WTC11 (cell line): ENCODE results near the gene GALNT11. TPM values are rescaled to one million over a fixed set of nuclear protein-coding genes. Genes with fewer than 3 reads are reported as not detected.

ENCODE experiments used
- ATAC-seq: fragments of 200-7000 bp; cut with Tn5 transposase; 2 replicates; pipeline ENCODE4 v1.10.0; 2021; ENCODE audit warnings: mild to moderate bottlenecking, moderate library complexity
- CTCF ChIA-PET: fragments of 300-600 bp; sonication (Branson Sonifier 250); formaldehyde crosslinking; loops from one replicate; lab custom pipeline; 2021; ENCODE audit warnings: antibody characterized with exemption; lab: Charles Lee
- POLR2A ChIA-PET: fragments of 350-600 bp; sonication (Branson Sonifier 250); formaldehyde crosslinking; loops from one replicate; lab custom pipeline; 2021; ENCODE audit warnings: antibody characterized with exemption; lab: Charles Lee
- DNase-seq: peaks from one replicate; pipeline ENCODE4 v3.0.0; 2021; ENCODE audit warnings: low spot score
- H3K27ac Mint-ChIP-seq: 2 replicates; pipeline ENCODE4 v1.8.0; 2021; ENCODE audit warnings: mixed read lengths
- H3K27me3 Mint-ChIP-seq: 2 replicates; pipeline ENCODE4 v1.8.0; 2021; ENCODE audit warnings: low read depth, mild to moderate bottlenecking, moderate library complexity, mixed read lengths
- H3K36me3 Mint-ChIP-seq: 2 replicates; pipeline ENCODE4 v1.8.0; 2021; ENCODE audit warnings: mixed read lengths
- H3K4me1 Mint-ChIP-seq: 2 replicates; pipeline ENCODE4 v1.8.0; 2022; ENCODE audit warnings: mixed read lengths
- H3K4me3 Mint-ChIP-seq: 2 replicates; pipeline ENCODE4 v1.8.0; 2021; ENCODE audit warnings: mild to moderate bottlenecking, moderate library complexity, mixed read lengths
- H3K9me3 Mint-ChIP-seq: 2 replicates; pipeline ENCODE4 v1.8.0; 2021; ENCODE audit warnings: mixed read lengths
- CREM ChIP-seq: sonication (generic); formaldehyde crosslinking; IDR thresholded peaks from 2 replicates; pipeline ENCODE4 v1.8.1; 2022; ENCODE audit warnings: mild to moderate bottlenecking, missing genetic modification reagents, moderate library complexity
- FOXJ3 ChIP-seq: sonication (generic); formaldehyde crosslinking; IDR thresholded peaks from 2 replicates; pipeline ENCODE4 v1.9.0; 2021; ENCODE audit warnings: missing genetic modification reagents, mild to moderate bottlenecking, borderline replicate concordance
- IRF2 ChIP-seq: sonication (generic); formaldehyde crosslinking; IDR thresholded peaks from 2 replicates; pipeline ENCODE4 v1.8.0; 2022; ENCODE audit warnings: low read depth, missing genetic modification reagents, borderline replicate concordance
- MXD4 ChIP-seq: fragments of 250-450 bp; sonication (Bioruptor Pico); IDR thresholded peaks from 2 replicates; pipeline ENCODE4 v1.8.0; 2021; ENCODE audit warnings: mild to moderate bottlenecking, moderate library complexity, borderline replicate concordance
- MYBL2 ChIP-seq: sonication (generic); formaldehyde crosslinking; IDR thresholded peaks from 2 replicates; pipeline ENCODE4 v1.8.1; 2023; ENCODE audit warnings: mild to moderate bottlenecking, moderate library complexity, missing genetic modification reagents
- NFATC4 ChIP-seq: fragments of 250-450 bp; sonication (Bioruptor Pico); IDR thresholded peaks from 2 replicates; pipeline ENCODE4 v1.9.0; 2021; ENCODE audit warnings: mild to moderate bottlenecking
- NR3C1 ChIP-seq: sonication (generic); formaldehyde crosslinking; conservative IDR thresholded peaks from 2 replicates; pipeline ENCODE4 v1.8.1; 2023; ENCODE audit warnings: low read depth, mild to moderate bottlenecking, missing genetic modification reagents
- SP1 ChIP-seq: sonication (generic); formaldehyde crosslinking; conservative IDR thresholded peaks from 2 replicates; pipeline ENCODE4 v1.8.1; 2022; ENCODE audit warnings: missing genetic modification reagents
- TEAD1 ChIP-seq: sonication (generic); formaldehyde crosslinking; IDR thresholded peaks from 2 replicates; pipeline ENCODE4 v1.8.0; 2022; ENCODE audit warnings: mild to moderate bottlenecking, missing genetic modification reagents
- total RNA-seq: library from RNA; stranded (reverse); gene quantifications from 3 replicates; pipeline ENCODE4 v1.2.3, GENCODE V29; 2021
- TF ChIP-seq, protein P1 (sequence below): sonication (generic); formaldehyde crosslinking; IDR thresholded peaks from 2 replicates; pipeline ENCODE4 v1.8.1; 2022; ENCODE audit warnings: low read depth, missing genetic modification reagents, borderline replicate concordance
- TF ChIP-seq, protein P2 (sequence below): sonication (generic); formaldehyde crosslinking; IDR thresholded peaks from 2 replicates; pipeline ENCODE4 v1.8.1; 2023; ENCODE audit warnings: mild to moderate bottlenecking, missing genetic modification reagents, borderline replicate concordance
- TF ChIP-seq, protein P3 (sequence below): sonication (generic); formaldehyde crosslinking; IDR thresholded peaks from 2 replicates; pipeline ENCODE4 v1.8.1; 2023; ENCODE audit warnings: mild to moderate bottlenecking, moderate library complexity, missing genetic modification reagents
- TF ChIP-seq, protein P4 (sequence below): sonication (generic); formaldehyde crosslinking; IDR thresholded peaks from 2 replicates; pipeline ENCODE4 v1.8.0; 2022; ENCODE audit warnings: mild to moderate bottlenecking, missing genetic modification reagents
- TF ChIP-seq, protein P5 (sequence below): sonication (generic); formaldehyde crosslinking; IDR thresholded peaks from 2 replicates; pipeline ENCODE4 v1.8.0; 2023; ENCODE audit warnings: missing genetic modification reagents
- TF ChIP-seq, protein P6 (sequence below): sonication (generic); formaldehyde crosslinking; IDR thresholded peaks from 2 replicates; pipeline ENCODE4 v1.8.1; 2022; ENCODE audit warnings: missing genetic modification reagents, borderline replicate concordance
- TF ChIP-seq, protein P7 (sequence below): fragments of 200-600 bp; IDR thresholded peaks from 2 replicates; pipeline ENCODE4 v1.8.0; 2022; ENCODE audit warnings: antibody characterized with exemption

Gene GALNT11
- total RNA-seq, 1 experiment from 2014 or later, result 24.0 TPM

DNA sequence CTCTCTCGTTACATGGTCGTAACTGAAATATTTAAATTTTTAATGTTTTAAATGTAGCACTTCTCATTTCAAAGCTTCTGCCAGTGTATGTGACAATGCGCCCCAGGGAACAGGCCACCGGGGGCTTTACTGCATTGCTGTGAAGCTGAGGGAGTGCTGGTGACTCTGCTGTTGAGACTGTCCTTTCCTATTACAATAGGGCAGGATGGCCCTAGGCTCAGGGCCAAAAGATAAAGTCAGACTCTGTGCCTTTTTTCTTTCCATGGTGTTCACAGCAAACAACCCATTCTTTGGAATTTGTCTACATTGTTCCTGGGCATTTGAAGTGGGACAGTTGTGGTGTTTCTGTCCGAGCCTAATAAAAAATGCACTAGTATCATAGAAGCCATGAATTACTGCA is 107.3 kb downstream of the GALNT11 start:
- Mint-ChIP-seq H3K27ac (no peak overlapping the region), H3K27me3 (no peaks in the 10 kb centered on the region), H3K4me3 (no peak overlapping the region), H3K4me1 (peaks cover 3% of the 10 kb centered on the region; the same call in 1 of the 2 replicates), H3K36me3 (peaks cover 2% of the 10 kb centered on the region), H3K9me3 (no peaks in the 10 kb centered on the region)
- ChIA-PET POLR2A (no interaction called here), CTCF (no interaction called here)
- TF ChIP-seq, protein P1, sequence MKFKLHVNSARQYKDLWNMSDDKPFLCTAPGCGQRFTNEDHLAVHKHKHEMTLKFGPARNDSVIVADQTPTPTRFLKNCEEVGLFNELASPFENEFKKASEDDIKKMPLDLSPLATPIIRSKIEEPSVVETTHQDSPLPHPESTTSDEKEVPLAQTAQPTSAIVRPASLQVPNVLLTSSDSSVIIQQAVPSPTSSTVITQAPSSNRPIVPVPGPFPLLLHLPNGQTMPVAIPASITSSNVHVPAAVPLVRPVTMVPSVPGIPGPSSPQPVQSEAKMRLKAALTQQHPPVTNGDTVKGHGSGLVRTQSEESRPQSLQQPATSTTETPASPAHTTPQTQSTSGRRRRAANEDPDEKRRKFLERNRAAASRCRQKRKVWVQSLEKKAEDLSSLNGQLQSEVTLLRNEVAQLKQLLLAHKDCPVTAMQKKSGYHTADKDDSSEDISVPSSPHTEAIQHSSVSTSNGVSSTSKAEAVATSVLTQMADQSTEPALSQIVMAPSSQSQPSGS (CRISPR knock-in tag), result no peak
- TF ChIP-seq, protein P2, sequence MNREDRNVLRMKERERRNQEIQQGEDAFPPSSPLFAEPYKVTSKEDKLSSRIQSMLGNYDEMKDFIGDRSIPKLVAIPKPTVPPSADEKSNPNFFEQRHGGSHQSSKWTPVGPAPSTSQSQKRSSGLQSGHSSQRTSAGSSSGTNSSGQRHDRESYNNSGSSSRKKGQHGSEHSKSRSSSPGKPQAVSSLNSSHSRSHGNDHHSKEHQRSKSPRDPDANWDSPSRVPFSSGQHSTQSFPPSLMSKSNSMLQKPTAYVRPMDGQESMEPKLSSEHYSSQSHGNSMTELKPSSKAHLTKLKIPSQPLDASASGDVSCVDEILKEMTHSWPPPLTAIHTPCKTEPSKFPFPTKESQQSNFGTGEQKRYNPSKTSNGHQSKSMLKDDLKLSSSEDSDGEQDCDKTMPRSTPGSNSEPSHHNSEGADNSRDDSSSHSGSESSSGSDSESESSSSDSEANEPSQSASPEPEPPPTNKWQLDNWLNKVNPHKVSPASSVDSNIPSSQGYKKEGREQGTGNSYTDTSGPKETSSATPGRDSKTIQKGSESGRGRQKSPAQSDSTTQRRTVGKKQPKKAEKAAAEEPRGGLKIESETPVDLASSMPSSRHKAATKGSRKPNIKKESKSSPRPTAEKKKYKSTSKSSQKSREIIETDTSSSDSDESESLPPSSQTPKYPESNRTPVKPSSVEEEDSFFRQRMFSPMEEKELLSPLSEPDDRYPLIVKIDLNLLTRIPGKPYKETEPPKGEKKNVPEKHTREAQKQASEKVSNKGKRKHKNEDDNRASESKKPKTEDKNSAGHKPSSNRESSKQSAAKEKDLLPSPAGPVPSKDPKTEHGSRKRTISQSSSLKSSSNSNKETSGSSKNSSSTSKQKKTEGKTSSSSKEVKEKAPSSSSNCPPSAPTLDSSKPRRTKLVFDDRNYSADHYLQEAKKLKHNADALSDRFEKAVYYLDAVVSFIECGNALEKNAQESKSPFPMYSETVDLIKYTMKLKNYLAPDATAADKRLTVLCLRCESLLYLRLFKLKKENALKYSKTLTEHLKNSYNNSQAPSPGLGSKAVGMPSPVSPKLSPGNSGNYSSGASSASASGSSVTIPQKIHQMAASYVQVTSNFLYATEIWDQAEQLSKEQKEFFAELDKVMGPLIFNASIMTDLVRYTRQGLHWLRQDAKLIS, result no peak
- TF ChIP-seq MYBL2 (CRISPR knock-in tag) (no peak), MXD4 (CRISPR knock-in tag) (no peak), NFATC4 (no peak), TEAD1 (CRISPR knock-in tag) (no peak), CREM (CRISPR knock-in tag) (no peak), NR3C1 (CRISPR knock-in tag) (no peak), FOXJ3 (CRISPR knock-in tag) (no peak), IRF2 (CRISPR knock-in tag) (no peak), SP1 (CRISPR knock-in tag) (no peak)
- TF ChIP-seq, protein P3, sequence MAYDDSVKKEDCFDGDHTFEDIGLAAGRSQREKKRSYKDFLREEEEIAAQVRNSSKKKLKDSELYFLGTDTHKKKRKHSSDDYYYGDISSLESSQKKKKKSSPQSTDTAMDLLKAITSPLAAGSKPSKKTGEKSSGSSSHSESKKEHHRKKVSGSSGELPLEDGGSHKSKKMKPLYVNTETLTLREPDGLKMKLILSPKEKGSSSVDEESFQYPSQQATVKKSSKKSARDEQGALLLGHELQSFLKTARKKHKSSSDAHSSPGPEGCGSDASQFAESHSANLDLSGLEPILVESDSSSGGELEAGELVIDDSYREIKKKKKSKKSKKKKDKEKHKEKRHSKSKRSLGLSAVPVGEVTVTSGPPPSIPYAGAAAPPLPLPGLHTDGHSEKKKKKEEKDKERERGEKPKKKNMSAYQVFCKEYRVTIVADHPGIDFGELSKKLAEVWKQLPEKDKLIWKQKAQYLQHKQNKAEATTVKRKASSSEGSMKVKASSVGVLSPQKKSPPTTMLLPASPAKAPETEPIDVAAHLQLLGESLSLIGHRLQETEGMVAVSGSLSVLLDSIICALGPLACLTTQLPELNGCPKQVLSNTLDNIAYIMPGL, result no peak
- TF ChIP-seq, protein P4, sequence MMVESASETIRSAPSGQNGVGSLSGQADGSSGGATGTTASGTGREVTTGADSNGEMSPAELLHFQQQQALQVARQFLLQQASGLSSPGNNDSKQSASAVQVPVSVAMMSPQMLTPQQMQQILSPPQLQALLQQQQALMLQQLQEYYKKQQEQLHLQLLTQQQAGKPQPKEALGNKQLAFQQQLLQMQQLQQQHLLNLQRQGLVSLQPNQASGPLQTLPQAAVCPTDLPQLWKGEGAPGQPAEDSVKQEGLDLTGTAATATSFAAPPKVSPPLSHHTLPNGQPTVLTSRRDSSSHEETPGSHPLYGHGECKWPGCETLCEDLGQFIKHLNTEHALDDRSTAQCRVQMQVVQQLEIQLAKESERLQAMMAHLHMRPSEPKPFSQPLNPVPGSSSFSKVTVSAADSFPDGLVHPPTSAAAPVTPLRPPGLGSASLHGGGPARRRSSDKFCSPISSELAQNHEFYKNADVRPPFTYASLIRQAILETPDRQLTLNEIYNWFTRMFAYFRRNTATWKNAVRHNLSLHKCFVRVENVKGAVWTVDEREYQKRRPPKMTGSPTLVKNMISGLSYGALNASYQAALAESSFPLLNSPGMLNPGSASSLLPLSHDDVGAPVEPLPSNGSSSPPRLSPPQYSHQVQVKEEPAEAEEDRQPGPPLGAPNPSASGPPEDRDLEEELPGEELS (CRISPR knock-in tag), result no peak
- TF ChIP-seq, protein P5, sequence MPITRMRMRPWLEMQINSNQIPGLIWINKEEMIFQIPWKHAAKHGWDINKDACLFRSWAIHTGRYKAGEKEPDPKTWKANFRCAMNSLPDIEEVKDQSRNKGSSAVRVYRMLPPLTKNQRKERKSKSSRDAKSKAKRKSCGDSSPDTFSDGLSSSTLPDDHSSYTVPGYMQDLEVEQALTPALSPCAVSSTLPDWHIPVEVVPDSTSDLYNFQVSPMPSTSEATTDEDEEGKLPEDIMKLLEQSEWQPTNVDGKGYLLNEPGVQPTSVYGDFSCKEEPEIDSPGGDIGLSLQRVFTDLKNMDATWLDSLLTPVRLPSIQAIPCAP (CRISPR knock-in tag), result no peak
- TF ChIP-seq, protein P6, sequence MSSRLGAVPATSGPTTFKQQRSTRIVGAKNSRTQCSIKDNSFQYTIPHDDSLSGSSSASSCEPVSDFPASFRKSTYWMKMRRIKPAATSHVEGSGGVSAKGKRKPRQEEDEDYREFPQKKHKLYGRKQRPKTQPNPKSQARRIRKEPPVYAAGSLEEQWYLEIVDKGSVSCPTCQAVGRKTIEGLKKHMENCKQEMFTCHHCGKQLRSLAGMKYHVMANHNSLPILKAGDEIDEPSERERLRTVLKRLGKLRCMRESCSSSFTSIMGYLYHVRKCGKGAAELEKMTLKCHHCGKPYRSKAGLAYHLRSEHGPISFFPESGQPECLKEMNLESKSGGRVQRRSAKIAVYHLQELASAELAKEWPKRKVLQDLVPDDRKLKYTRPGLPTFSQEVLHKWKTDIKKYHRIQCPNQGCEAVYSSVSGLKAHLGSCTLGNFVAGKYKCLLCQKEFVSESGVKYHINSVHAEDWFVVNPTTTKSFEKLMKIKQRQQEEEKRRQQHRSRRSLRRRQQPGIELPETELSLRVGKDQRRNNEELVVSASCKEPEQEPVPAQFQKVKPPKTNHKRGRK (CRISPR knock-in tag), result no peak
- TF ChIP-seq, protein P7, sequence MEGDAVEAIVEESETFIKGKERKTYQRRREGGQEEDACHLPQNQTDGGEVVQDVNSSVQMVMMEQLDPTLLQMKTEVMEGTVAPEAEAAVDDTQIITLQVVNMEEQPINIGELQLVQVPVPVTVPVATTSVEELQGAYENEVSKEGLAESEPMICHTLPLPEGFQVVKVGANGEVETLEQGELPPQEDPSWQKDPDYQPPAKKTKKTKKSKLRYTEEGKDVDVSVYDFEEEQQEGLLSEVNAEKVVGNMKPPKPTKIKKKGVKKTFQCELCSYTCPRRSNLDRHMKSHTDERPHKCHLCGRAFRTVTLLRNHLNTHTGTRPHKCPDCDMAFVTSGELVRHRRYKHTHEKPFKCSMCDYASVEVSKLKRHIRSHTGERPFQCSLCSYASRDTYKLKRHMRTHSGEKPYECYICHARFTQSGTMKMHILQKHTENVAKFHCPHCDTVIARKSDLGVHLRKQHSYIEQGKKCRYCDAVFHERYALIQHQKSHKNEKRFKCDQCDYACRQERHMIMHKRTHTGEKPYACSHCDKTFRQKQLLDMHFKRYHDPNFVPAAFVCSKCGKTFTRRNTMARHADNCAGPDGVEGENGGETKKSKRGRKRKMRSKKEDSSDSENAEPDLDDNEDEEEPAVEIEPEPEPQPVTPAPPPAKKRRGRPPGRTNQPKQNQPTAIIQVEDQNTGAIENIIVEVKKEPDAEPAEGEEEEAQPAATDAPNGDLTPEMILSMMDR, result no peak
- no peak for DNase-seq
- no peak for ATAC-seq
